Adrenal gland (tissue), 12 donors: ENCODE data around the gene MAP2K1. TPM values are rescaled to one million over a fixed set of nuclear protein-coding genes. Genes with fewer than 3 reads are reported as not detected.
A peak's percentile ranks its signal among the peaks of the same experiment; 100 is the strongest.

Source experiments
- DNase-seq, 7 donors: peaks; one replicate each; pipeline ENCODE4 v3.0.0-alpha.2; 2019 to 2020
- H3K27ac ChIP-seq, 5 donors: fragments of 200-600 bp; sonication (generic) in 4 of 5; 1 replicate in 3 of 5; 2 replicates in 2 of 5; pipeline versions ENCODE4 v1.5.1 to v1.8.0; 2016 to 2020; ENCODE audit warnings: mild to moderate bottlenecking in 1 of 5
- H3K27me3 ChIP-seq: fragments of 200-600 bp; 2 replicates; pipeline ENCODE4 v1.8.0; 2021
- H3K36me3 ChIP-seq, 2 donors: fragments of 200-600 bp; replicated peaks in 1 of 2; 1 replicate in 1 of 2; 2 replicates in 1 of 2; pipeline versions ENCODE4 v1.5.1 to v1.8.0; 2018 to 2022
- H3K4me1 ChIP-seq, 2 donors: fragments of 200-600 bp; replicated peaks in 1 of 2; 1 replicate in 1 of 2; 2 replicates in 1 of 2; pipeline versions ENCODE4 v1.5.1 to v1.8.0; 2018 to 2021
- H3K4me3 ChIP-seq, 4 donors: fragments of 200-600 bp; sonication (generic) in 3 of 4; one replicate each; pipeline ENCODE4 v1.5.1; 2016 to 2018
- H3K9me3 ChIP-seq, 3 donors: fragments of 200-600 bp; sonication (generic) in 1 of 3; replicated peaks in 1 of 3; 1 replicate in 2 of 3; 2 replicates in 1 of 3; pipeline versions ENCODE4 v1.5.1 to v1.8.0; 2016 to 2021
- CTCF ChIP-seq, 6 experiments: fragments of 450-650 bp in 4 of 6; fragments of 200-600 bp in 2 of 6; sonication (generic) in 1 of 6; IDR thresholded peaks; 1 replicate in 5 of 6; 2 replicates in 1 of 6; pipeline versions ENCODE4 v1.5.1 to v1.8.0; 2016 to 2021; ENCODE audit warnings: antibody characterized with exemption in 6 of 6, mild to moderate bottlenecking in 2 of 6, moderate library complexity in 1 of 6
- POLR2A ChIP-seq, 2 donors: fragments of 450-650 bp; IDR thresholded peaks; one replicate each; pipeline ENCODE4 v1.6.1; 2017; ENCODE audit warnings: antibody characterized with exemption in 2 of 2, mild to moderate bottlenecking in 2 of 2, moderate library complexity in 1 of 2
- WGBS, 4 donors: extraction: QIAGEN DNeasy Blood & Tissue Kit in 2 of 4; methylation state at CpG; one replicate each; pipeline versions ENCODE4 v1.1.5 to v1.1.7; 2013 to 2017; 5-methylcytosine and 5-hydroxymethylcytosine counted together
- intact Hi-C, 2 donors: fragments of 100-400 bp; cut with DNase I; formaldehyde crosslinking; loops; one replicate each; pipeline versions ENCODE4 v1.14.1 to v1.15.0; 2022 to 2023
- polyA plus RNA-seq, 3 donors: library from polyadenylated mRNA; stranded (reverse); fragments of 200-250 nt in 2 of 3; fragments of 350-450 nt in 1 of 3; fragmentation: Illumina TruSeq in 1 of 3; extraction: RNeasy Lipid Tissue Mini Kit (QIAGEN cat#74804) in 1 of 3; gene quantifications; one replicate each; pipeline ENCODE4 v1.2.3, GENCODE V29; 2013 to 2014
- total RNA-seq, 9 donors: library from RNA; depleted of rRNA in 4 of 9; stranded (reverse); fragments of >200 nt in 4 of 9; fragments of 120-200 nt in 1 of 9; fragmentation: NEBNext Ultra II Directional in 1 of 9; extraction: Animal tissue kit (Norgen Biotek cat#: 25700) in 1 of 9; gene quantifications; one replicate each; pipeline versions ENCODE4 v1.1.0 to v1.2.4, GENCODE V29; 2013 to 2023
- donor health status: healthy with polysubstance abuse.
- donor health status: Bipolar disorder and iron deficiency.
- donor health status: DM: yes; HTN: yes; CAD: no.
- donor health status: DM: no; HTN: no; CAD: no.
- donor health status: DM: no; HTN: no; CAD: no.
- donor health status: DM: yes; HTN: yes; CAD: no.

Gene MAP2K1
- total and polyA plus RNA-seq, 12 donors: 14.0 to 60.0 (median 45.9) TPM

DNA sequence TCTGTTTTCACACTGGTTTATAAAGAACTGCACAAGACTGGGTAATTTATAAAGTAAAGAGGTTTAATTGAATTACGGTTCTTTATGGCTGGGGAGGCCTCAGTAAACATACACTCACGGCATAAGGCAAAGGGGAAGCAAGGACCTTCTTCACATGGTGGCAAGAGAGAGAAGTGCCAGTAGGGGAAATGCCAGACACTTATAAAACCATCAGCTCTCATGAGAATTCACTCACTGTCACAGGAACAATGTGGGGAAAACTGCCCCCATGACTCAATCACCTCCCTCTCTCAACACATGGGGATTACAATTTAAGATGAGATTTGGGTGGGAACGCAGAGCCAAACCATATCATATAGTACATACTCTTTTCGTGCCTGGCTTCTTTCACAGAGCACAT is 42.4 kb downstream of the MAP2K1 start:
- no peak overlapping the region for H3K4me3 ChIP-seq
- no peak for DNase-seq
- intact Hi-C loops: no loop called here
- H3K4me1 ChIP-seq: peaks cover 0 to 10% of the 10 kb centered on the region in 2 donors
- peak overlapping the region in 1 of 5 donors; percentile 31 for H3K27ac ChIP-seq
- H3K9me3 ChIP-seq: no peaks in the 10 kb centered on the region
- 84 to 92% (median 86%) methylated on average over 4 of the region's 4 CpGs for WGBS, 4 donors
- H3K27me3 ChIP-seq: no peaks in the 10 kb centered on the region
- H3K36me3 ChIP-seq: no peaks in the 10 kb centered on the region
- TF ChIP-seq POLR2A (IDR thresholded peaks at IDR 0.05) (no peak), CTCF (IDR thresholded peaks at IDR 0.05) (no peak)

DNA sequence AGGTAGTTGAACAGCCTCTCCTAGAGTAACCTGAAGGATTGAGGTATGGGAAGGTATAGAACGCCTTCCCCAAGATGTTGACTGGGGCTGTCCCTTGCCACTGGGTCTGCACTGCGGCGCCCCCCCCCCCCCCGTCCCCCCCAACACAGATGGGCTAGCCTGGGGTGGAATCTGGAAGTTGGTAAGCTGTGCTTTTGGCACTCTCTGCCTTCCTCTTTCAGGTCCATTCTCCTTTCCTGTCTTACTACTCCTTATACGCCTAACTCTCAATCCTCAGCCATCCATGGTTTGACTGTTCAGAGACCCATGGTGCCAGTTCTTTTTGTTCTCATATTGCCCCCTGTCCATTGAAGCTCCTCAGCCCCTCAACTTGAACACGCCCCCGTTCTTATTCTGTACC is 42.8 kb downstream of the MAP2K1 start:
- WGBS, 4 donors: 80 to 86% (median 83%) methylated on average over 6 to 7 of the region's 7 CpGs
- Histone ChIP-seq H3K4me1 (peaks cover 0 to 10% of the 10 kb centered on the region in 2 donors), H3K36me3 (no peaks in the 10 kb centered on the region), H3K27ac (peak overlapping the region in 1 of 5 donors; percentile 31), H3K27me3 (no peaks in the 10 kb centered on the region), H3K4me3 (no peak overlapping the region), H3K9me3 (no peaks in the 10 kb centered on the region)
- TF ChIP-seq POLR2A (IDR thresholded peaks at IDR 0.05) (no peak), CTCF (IDR thresholded peaks at IDR 0.05) (no peak)
- DNase-seq: no peak
- intact Hi-C loops: no loop called here

DNA sequence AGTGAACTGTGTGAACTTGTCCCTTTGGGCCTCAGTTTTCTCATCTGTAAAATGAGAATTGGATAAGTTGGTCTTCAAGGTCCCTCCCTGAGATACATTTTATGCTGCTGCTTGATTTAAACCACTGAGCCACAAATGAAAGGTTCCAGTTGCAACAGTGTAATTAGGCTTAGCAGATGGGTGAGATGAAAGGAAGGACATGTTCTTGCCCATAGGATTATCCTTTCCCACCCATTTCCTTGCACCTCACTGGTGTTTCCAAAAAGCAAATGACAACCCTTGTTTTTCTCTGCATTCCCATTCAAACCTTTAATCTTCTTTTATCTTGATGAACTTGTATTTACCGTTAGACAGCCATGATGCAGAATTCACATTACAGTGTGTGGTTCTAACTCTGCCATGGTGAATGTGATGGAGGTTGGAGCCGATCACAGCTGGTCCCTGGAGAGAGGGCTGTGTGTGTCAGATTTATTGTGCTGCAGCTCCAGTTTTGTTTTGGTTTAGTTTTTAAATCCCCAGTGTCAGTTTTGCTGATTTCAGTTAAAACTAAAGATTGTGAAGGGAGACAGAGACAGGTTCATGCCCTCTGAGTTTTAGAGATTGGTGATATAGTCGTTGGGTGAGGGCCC is 44.0 kb downstream of the MAP2K1 start:
- Histone ChIP-seq H3K27me3 (no peaks in the 10 kb centered on the region), H3K27ac (no peak overlapping the region), H3K36me3 (peaks cover 0 to 5% of the 10 kb centered on the region in 2 donors), H3K9me3 (no peaks in the 10 kb centered on the region), H3K4me3 (no peak overlapping the region), H3K4me1 (peaks cover 0 to 10% of the 10 kb centered on the region in 2 donors)
- no peak for TF ChIP-seq POLR2A (IDR thresholded peaks at IDR 0.05)
- no peak for TF ChIP-seq CTCF (IDR thresholded peaks at IDR 0.05)
- 50 to 58% (median 54%) methylated on average over 3 of the region's 3 CpGs for WGBS, 4 donors
- intact Hi-C loops: no loop called here
- DNase-seq: no peak

DNA sequence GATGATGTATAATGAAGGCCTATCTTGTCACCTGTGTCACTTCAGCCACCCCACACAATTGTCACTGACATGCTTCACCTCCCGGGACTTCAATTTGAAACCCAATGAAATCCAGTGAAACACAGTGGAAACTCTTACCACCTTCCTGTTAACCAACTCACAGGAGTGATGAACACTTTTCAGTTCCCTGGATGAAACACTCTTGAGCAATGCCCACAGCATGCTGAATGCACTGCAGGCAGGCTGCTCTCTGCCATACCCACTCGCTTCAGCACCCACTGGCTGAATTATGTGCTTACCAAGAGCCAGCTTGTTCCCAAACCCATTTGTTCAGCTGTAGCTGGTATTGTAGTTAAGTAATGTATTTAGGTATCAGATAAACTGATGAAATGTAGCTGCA is 47.0 kb downstream of the MAP2K1 start:
- H3K4me1 ChIP-seq: peaks cover 0 to 10% of the 10 kb centered on the region in 2 donors
- no peaks in the 10 kb centered on the region for H3K27me3 ChIP-seq
- no peak for DNase-seq
- no peak overlapping the region for H3K27ac ChIP-seq
- WGBS, 4 donors: 76 to 97% (median 83%) methylated on average over 2 of the region's 2 CpGs
- no peaks in the 10 kb centered on the region for H3K9me3 ChIP-seq
- peaks cover 0 to 26% of the 10 kb centered on the region in 2 donors for H3K36me3 ChIP-seq
- TF ChIP-seq CTCF (IDR thresholded peaks at IDR 0.05): no peak
- no peak for TF ChIP-seq POLR2A (IDR thresholded peaks at IDR 0.05)
- no peak overlapping the region for H3K4me3 ChIP-seq
- intact Hi-C loops: no loop called here
